Fibroblast of skin of back (primary cell): ENCODE measurements around the gene ZIC4.
A peak's percentile ranks its signal among the peaks of the same experiment; 100 is the strongest.

Experiments used
- DNase-seq: peaks from one replicate; pipeline ENCODE4 v3.0.0-alpha.2; 2013

The ZIC4 gene

DNA sequence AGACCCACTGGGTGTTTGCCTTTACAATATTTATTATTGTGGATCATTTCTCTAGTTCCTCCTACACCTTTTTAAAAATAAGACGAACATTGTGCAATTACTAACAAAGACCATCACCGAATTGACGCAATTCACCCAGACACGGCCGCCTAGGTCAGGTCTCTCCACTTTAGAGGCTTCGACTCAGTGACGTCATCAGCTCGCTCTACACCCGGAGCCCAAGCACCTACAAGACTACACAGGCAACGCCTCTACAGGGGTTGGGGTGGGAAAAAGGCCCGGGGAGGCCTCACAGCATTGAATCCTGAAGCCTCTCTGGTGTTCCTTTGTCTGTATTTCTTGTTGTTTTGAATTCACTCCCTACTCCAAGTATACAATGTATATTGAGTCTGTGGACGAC is 16.6 kb downstream of the ZIC4 start:
- peak; percentile 46 for DNase-seq

DNA sequence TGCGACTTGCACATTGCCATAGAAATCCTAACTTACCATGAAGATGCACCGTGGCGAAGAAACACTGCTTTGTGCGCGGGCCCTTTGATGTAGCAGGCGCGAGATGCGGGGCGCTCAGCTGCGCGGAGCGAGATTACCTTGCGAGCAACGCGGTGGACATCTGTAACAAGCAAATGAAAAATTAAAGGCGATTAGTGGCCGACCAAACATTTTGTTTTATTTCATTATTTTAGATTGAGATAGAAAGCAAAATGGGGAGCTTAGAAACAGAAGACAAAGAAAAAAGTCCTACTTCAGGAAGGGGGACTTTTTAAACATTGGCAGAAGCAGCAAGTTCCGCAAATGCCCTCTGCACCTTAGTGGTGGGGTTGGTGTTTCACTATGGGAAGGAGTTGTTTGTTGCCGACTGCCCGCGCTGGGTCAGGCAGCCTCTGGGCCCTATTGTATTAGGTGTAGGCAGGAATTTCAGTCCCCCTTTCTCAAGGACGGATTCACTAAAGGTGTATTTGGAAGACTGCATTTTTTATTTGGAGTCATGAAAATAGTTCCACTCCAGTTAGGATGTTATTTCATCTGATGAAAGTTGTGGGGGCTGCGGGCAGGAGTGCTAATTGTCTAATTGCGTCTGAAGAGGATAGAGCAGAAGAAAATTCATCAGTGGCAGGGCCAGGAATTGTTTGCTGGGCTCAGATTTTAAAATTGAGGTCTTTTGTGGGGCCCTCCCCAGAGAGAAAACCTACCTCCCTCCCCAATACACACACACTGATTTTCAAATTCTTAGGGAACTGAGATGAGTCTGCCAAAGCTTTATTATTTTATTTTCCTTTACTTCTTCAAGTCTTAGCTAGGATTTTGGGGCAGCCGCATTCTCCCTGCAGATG is 17.4 kb downstream of the ZIC4 start:
- no peak for DNase-seq

DNA sequence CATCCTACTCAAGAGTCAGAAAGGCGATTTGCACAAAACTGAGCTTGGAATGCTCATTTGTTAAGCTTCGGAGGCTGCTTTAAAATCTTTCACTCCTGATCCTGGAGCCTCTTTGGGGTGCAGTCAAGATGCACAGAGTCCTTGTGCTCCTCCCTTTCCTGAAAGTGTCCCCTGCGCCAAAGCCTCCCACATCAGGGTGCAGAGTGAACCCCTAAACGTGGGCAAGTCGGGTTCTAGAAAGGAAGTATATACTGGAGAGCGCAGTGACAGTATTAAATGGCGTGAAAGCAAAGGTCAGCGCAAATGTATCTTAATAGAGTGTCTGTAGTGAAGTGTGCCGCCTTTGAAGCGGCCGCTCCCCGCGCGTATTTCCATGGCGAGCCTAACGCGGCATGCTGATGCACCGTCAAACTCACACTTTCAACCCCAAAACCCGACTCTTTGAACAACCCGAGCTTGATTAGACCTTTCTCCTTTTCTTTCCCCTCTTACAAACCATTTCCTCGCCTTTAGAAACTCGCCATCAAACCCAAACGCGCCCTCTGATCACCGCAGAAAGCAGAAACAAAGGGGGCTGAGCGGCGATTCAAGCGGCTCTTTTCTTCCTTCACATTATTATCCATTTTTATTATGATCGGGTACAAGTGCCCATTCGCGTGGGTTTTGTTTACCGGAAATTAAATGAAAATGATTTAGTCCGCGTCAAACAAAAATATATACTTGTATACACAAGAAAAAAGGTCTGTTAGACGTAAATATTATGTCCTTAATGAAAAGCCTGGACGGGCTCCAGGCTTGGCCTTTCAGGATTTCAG is 18.3 kb downstream of the ZIC4 start:
- no peak for DNase-seq

DNA sequence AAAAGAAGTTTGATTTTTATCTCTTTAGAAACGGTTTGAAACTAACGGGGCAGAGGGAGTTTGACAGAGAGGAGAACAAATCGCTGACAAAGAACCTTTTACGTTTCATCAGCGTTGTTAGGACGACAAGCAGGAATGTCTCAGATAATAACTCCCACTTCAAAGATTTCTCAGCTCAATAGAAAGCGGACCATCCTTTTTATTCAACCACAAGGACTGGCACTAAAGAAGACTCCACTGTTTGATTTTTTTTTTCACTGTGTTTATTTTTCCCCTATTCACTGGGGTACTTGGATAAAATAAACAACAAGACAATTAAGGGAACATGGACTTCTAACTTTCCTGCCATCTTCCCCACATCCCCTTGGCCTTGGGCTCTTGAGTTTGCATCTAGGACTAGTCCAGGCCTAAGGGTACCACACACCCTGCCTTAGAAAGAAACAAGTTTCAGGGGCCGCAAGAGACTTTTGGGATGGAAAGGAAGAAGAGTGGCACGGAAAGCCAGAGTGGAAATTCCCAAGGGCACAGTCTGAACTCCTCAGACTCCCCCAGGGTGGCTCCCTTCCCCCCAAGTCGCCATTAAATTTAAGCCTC is 19.0 kb downstream of the ZIC4 start:
- DNase-seq: no peak

DNA sequence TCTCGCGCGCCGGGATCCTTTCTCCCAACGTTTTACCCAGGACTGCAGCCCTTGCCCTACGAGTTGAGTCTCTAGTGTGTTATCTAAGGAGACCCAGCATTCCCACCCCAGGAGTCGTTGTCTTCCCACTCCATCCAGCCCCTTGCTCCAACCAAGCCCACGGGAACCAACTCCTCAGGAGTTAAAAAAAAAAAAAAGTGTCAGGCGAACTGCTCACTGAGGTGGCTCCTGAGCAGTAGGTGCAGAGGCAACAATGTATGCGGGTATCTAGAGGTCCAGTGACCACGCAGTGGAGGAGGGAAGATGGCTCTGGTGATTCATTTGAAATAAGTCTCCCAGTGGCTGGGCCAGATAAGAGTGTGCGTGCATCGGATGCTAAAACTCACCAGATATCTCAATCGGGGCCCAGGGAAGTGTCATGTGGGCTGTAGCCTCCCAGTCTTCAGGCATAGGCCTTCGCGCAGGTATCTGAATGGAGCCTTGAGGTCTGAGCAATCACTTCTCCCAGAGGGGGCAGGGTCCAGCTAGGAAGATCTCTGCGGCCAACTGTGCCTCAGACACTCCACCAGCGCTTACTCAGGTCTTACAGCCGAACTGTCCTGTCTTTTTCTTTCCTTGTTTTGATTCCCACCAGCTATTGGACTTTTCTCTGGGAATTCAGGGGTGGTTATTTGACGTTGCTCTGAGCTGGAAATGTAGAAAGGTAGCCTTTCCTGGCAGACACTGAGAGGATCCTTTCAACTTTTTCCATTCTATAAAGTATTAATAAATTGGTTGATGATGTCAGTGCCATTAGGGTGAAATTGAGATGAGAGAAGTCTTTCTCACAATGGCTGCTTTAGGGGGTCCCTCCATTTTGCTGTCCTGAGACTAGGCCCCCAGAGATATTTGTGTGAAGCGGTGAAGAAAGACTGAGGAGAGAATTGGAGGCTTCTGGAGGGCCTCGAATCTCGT is 21.0 kb downstream of the ZIC4 start:
- no peak for DNase-seq

DNA sequence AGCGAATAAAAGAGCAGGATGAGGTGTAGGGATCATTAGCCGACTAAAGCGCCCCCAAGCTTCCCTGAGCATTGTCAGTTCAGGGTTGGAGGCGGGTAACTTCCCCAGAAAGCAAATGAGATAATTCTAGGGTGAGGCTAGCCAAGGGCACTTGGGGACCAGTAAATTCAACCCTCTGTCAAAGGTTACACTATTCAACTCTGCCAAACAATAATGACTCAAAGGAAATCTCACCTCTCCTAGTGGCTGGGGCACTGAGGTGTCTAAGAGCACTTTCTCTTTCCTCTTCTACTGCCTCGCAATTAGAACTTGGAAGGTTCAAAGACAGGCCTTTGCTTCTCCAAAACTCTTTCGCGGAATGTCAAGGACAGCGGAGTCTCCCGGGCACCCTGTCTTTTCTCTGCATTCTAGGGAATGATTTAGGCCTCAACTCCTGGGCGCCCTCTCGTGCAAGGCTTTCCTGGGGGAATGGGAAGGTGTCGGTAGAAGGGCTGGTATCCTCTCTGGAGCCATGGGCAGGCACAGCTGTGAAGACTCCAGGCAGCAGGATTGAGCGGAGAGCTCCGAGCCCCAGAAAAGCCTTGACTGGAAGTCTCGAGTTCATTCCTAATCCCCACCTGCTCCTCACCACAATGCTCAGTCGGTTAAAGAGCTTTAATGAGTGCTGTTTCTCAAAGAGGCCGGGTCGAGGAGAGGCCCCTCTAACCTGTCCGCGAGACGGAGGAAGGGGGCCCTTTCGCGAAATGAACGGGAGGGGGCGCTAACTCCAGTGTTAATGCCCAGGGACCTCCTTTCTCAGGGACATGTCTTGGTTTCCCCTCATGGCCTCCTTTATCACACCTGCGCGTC is 21.9 kb downstream of the ZIC4 start:
- DNase-seq: no peak

DNA sequence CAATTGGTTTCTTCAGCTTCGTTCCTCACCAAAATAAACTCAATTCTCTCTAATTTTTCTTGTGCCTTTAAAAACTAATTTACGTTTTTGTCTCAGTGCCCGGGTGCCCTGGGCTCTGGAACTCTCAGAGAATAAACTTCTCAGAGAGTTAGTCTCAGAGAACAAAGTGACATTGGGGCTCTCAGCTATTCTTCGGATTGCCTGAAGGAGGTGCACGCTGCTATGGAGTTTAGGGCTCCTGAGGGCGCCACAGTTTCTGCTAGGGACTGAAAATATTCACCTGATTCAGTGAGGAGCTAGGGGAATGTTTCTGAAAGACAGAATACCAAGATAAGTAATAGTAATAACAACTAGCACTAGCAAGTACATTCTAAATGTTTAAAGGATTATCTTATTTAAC is 22.7 kb downstream of the ZIC4 start:
- no peak for DNase-seq

DNA sequence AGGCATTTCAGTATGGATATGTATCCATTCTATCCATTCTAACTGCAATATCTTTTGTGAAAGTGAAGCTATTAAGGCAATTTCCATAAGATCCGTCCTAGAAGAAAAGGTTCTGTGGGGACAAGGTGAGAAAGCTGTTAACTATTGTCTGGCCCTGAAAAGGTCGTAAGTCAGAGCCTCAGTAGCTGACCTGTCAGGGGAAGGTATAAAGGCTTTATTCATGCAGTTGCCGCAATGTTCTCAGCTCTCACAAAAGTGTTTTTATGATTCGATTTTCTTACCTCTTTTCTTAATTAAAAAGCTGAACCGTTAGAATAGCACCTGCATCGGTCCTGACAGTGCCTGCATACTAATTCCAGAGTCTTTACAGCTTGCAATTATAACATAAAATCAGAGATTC is 24.7 kb downstream of the ZIC4 start:
- DNase-seq: no peak

DNA sequence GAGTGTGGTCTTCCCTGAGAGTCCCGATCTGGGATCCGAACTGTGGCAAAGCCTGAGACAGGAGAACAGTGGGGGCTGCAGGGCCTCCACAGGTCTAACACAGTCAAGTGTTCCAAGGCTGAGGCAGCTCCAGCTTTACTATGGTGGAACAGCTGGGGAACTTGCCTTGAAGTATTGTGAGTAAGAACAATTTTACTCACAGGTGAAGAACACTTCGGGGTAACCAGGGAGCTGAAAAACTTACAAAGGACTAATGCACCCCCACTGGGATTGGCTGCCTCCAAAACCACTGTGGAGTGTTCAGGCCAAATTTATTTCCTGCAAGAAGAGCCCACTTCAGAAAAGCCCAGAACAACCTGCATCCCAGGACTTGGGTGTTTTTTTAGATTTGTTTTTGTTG is 25.4 kb downstream of the ZIC4 start:
- DNase-seq: no peak

DNA sequence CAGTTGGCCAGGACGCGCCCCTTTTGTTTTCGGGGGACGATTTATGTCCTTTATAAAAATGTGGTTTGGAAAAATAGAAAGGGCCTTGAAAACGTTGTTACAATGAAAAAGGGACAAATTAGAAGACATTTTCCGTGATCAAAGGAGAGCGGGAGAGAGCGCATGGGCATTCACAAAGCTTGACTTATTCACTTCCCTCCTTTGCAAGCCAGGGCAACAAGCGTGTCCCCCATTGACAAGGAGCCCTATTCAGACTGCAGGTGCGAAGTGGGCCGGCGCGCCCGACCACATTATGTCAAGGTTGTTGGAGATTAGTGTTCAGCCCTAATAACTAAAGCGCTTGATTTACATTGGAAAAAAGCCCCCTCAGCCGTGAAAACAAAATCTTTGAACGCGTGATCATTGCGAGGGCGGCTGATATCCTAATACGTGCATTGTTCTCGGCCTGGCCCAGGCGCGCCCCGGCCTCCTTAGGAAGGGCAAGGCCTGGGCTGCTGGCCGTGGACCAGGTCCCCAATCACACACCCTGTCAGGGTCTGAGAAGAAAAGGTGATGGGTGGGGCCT is 25.9 kb downstream of the ZIC4 start:
- DNase-seq: no peak

DNA sequence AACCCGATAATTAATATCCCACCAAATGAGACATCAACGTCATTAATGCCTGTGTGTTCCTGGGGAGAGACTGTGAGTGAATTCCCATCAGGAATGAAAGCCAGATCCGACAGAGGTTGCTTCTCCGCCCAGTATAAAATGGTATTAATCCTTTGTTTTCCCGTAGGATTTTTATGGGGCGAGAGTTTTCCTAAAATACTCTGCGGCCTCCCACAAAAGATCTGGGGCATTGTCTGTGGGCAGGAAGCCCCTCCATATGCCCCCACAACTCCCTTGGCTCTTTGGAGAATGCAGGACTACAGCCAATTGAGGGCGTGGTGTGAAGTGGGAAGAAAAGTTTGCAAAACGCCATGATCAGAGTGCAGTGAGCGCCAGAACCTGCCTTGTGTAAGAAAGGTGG is 26.7 kb downstream of the ZIC4 start:
- no peak for DNase-seq

DNA sequence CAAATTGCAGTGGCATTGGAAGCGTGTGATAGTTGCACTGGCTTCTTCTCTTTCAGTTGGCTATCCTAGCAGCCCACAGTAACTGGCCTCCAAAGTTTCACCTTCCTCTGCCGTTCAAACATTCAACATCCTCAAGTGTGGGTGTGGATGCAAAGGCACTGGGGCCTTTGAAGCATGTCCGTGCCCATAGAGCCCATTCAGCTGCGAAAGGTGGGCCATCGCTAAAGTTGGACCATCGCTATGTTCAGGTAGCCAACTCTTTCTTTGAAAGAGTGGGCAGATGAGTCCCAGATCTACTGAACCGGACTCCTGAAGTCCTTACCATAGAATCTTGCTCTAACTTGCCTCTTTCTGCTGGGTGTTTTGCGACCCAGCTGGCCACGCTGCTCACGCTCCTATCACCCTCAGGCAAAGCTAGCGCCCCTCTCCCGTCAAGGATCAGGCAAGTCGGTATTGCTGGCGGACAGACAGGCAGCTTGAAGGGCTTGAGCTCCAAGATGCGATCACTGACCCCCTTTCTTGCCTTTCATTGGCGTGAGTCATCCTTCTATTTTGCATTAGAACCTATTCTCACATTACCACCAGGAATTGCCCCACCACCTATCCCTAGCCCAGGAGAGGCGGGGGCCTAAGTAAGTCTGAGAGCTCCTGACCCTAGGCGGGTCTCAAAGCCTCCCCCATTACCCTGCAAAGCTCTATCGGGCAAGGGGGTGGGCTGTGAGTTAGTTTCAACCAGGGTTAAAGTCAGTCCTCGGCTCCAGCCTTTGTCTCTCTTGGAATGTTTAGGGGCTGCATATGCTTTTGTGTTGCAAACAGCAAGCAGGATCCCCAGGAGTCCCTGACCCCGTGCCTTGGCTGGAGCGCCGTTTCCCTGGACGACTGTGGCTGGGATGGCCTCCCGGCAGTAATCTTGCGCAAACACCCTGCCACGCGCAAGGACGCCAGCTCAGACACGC is 28.7 kb downstream of the ZIC4 start:
- no peak for DNase-seq

DNA sequence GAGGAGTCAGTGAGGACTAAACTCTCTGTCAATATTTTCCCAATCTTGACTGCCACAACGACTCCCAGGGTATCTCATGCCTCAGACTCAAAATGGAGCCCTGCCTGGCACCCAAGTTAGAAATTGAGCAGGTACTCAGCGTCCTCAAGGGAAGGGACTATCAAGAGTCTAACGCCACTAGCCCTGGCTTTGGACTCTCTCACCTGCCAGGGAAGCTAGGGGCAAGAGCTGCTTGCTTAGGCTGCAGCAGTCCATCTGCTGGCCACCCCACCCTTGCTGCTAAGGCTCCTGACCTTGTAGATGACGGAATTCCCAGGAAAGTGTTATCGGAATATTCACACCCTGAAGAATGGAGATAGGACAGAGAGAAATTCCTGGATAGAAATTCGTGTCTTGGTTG is 33.0 kb downstream of the ZIC4 start:
- DNase-seq: no peak

DNA sequence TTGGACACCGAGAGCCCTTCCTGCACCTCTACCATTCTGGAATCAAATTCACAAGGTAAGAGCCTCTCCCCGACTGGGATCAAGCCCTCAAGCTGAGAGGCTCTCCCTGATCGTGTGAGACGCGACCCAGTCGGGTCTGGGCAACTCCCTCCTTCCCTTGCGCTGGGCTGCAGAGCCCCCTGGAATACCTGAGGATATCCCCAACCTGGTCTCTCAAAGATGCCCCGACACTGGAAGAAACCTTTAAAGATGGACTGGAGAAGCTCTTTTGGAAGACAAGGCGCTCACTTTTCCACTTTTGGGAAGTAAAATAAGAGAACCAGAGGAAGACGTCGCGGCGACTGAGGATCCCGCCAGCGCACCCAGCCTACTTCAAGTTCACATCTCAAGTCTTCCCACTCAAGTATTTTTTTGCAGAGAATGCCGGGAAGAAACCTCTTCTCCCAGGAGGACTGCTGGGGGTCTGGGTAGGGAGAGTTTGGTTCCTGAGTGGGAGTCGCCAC is 33.8 kb downstream of the ZIC4 start:
- DNase-seq: no peak

DNA sequence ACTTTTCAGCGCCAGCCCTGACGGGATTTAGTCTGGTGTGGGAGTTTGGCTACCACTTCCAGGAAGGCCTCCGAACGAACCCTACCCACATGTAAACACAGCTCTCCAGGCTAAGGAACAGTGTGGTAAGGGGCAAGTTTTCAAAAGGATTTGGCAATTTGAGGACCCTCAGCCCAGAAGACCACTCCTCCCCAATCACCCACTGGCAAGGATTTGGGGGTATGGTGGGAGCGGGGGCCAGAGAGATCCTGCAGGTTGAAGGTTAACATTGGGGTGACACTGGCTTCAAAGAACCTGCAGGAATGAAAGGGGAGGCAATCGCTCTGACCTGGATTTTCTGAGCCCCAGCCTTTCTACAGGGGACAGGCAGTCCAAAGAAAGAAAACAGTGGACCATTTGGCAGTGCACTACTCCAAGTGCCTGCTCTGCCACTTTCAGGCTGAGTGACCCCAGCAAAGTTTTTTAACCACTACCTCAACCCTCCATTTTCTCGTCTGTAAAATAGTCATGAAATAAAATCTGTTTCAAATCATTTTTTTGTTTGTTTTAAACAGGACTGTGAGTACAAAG is 34.5 kb downstream of the ZIC4 start:
- no peak for DNase-seq

DNA sequence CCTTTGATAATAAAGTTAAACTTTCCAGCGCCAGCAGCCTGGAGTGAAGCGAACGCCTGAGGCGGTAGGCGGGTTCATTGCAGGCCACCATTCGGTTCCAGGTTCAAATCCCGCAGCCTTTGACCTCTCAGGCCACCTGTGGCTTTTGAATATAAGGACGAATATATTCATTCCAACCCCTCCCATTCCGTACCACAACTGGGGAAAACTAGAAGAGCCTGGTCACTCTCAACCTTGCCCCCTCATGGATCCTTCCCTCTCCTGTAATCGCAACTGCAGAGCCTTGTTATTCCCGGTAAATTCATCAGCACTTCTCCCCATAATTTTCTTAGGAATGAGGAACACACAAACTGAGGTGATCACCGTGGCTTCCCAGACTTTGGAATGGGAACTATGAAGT is 35.2 kb downstream of the ZIC4 start:
- no peak for DNase-seq

DNA sequence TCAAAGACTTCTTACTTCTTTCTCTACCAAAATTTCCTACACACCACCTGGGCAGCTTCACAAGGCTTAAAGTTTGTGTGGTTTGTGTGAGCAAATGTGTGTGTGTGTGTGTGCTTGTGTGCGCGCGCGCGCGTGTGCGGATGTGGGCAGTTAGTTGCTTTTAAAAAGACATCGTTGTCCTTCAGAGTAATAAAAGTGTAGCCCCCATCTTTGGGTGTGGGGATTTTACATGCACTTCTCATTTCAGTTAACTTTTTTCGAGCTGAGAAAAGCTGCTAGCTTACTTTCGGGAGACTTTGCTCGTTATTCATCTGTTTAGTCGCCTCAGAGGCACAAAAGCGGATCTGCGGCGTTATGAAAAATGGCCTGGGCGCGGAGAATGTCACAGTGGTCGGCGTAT is 36.0 kb downstream of the ZIC4 start:
- peak; percentile 40 for DNase-seq

DNA sequence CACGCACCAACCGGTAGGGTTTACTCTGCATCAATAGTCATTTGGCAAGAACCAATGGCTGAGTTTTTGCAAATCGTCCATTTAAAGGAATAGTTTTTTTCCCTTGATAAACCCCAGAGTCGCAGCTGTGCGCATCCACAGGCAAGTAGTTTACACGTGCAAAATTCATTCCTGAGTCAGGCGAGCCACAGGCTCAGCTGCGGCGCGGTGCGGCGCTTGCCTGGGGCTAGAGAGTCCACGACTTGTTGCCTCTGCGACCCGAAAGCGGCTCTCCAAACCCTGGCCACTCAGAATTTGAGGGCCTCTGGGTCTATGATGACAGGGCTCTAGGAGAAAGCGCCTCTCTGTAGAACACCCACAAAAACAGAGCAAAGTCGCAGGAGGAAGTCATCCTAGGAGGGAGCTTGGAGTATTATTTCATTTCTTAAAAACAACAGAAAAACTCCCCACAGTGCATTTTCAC is 36.7 kb downstream of the ZIC4 start:
- peak; percentile 55 for DNase-seq

DNA sequence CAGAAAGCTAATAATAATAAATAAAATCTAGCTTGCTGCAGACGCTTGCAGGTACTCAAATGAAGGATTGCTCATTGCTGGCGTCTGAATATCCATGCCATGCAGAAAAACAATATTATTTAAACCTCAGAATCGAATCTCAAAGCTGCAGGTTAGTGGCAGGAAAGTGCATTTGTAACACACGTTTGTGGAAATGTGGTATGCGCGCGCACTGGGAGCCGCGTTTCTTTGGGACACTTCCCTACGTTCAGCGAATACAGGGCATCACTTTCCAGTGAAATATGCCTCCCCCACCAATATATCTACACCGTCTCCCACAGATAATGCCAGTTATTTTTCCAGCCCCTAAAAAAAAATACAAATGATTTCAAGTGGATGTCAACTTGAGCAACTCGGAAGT is 37.1 kb downstream of the ZIC4 start:
- DNase-seq: no peak
